HFFc6 (cell line): Measurements from ENCODE around the gene ABCC5. TPM values are rescaled to one million over a fixed set of nuclear protein-coding genes. Genes with fewer than 3 reads are reported as not detected.

Source experiments
- DNase-seq: peaks from one replicate; pipeline ENCODE4 v3.0.0-alpha.2; 2018
- H3K27ac Mint-ChIP-seq: 2 replicates; pipeline ENCODE4 v1.8.0; 2020; ENCODE audit warnings: mild to moderate bottlenecking, mixed read lengths
- H3K27me3 Mint-ChIP-seq: 2 replicates; pipeline ENCODE4 v1.8.0; 2021; ENCODE audit warnings: mild to moderate bottlenecking, moderate library complexity, mixed read lengths; ENCODE audit not compliant: insufficient read depth
- H3K36me3 Mint-ChIP-seq: 2 replicates; pipeline ENCODE4 v1.8.0; 2021; ENCODE audit warnings: low read depth, mixed read lengths
- H3K4me1 Mint-ChIP-seq: 2 replicates; pipeline ENCODE4 v1.8.0; 2020; ENCODE audit warnings: low read depth, mixed read lengths
- H3K4me3 Mint-ChIP-seq: 2 replicates; pipeline ENCODE4 v1.8.0; 2020; ENCODE audit warnings: mild to moderate bottlenecking, moderate library complexity, mixed read lengths
- H3K9me3 Mint-ChIP-seq: 2 replicates; pipeline ENCODE4 v1.8.0; 2020; ENCODE audit warnings: mild to moderate bottlenecking, mixed read lengths
- CTCF ChIP-seq: fragments of 200-600 bp; sonication (generic); IDR thresholded peaks from 2 replicates; pipeline ENCODE4 v1.5.0; 2021; ENCODE audit warnings: antibody characterized with exemption, mild to moderate bottlenecking
- total RNA-seq, 6 experiments: library from RNA; stranded (reverse); fragmentation: NEBNext Ultra II Directional; extraction: Animal tissue kit (Norgen Biotek cat#: 25700); gene quantifications; 2 replicates in 1 of 6; 3 replicates in 5 of 6; pipeline ENCODE4 v1.2.3, GENCODE V29; 2021

Gene ABCC5
- total RNA-seq, 6 experiments from 2014 or later: 16.6 to 19.6 (median 17.4) TPM

- DNase-seq: no peak
- Mint-ChIP-seq H3K4me3 (no peak overlapping the region), H3K4me1 (peaks cover 9% of the 10 kb centered on the region; the same call in 1 of the 2 replicates), H3K27ac (no peak overlapping the region), H3K9me3 (no peaks in the 10 kb centered on the region), H3K36me3 (no peaks in the 10 kb centered on the region), H3K27me3 (peaks cover 25% of the 10 kb centered on the region)
- no peak for TF ChIP-seq CTCF
Measured at GRCh38 chr3:183912895-183913579, 104.6 kb downstream of the ABCC5 start.

GRCh38 chr3:183911763-183912506 is 105.7 kb downstream of the ABCC5 start:
- Mint-ChIP-seq H3K4me3 (no peak overlapping the region), H3K27me3 (peaks cover 31% of the 10 kb centered on the region), H3K27ac (no peak overlapping the region), H3K36me3 (no peaks in the 10 kb centered on the region), H3K4me1 (peaks cover 9% of the 10 kb centered on the region; the same call in 1 of the 2 replicates), H3K9me3 (no peaks in the 10 kb centered on the region)
- TF ChIP-seq CTCF: no peak
- DNase-seq: no peak

- no peaks in the 10 kb centered on the region for H3K36me3 Mint-ChIP-seq
- H3K4me3 Mint-ChIP-seq: no peak overlapping the region
- peaks cover 31% of the 10 kb centered on the region for H3K27me3 Mint-ChIP-seq
- H3K27ac Mint-ChIP-seq: no peak overlapping the region
- DNase-seq: no peak
- peaks cover 9% of the 10 kb centered on the region; the same call in 1 of the 2 replicates for H3K4me1 Mint-ChIP-seq
- no peak for TF ChIP-seq CTCF
- H3K9me3 Mint-ChIP-seq: no peaks in the 10 kb centered on the region
Measured at GRCh38 chr3:183911087-183911486, 106.6 kb downstream of the ABCC5 start.

- Mint-ChIP-seq H3K9me3 (no peaks in the 10 kb centered on the region), H3K4me1 (peaks cover 5% of the 10 kb centered on the region; the same call in 1 of the 2 replicates), H3K27me3 (peaks cover 31% of the 10 kb centered on the region), H3K36me3 (no peaks in the 10 kb centered on the region), H3K4me3 (no peak overlapping the region), H3K27ac (no peak overlapping the region)
- no peak for DNase-seq
- no peak for TF ChIP-seq CTCF
Measured at GRCh38 chr3:183909030-183909600, 108.6 kb downstream of the ABCC5 start.

GRCh38 chr3:183907911-183908331 is 109.8 kb downstream of the ABCC5 start:
- no peak overlapping the region for H3K27ac Mint-ChIP-seq
- TF ChIP-seq CTCF: no peak
- no peaks in the 10 kb centered on the region for H3K9me3 Mint-ChIP-seq
- no peak overlapping the region for H3K4me3 Mint-ChIP-seq
- peaks cover 26% of the 10 kb centered on the region for H3K27me3 Mint-ChIP-seq
- no peaks in the 10 kb centered on the region for H3K36me3 Mint-ChIP-seq
- DNase-seq: no peak
- H3K4me1 Mint-ChIP-seq: peaks cover 5% of the 10 kb centered on the region; the same call in 1 of the 2 replicates
